Erythroblast (primary cell): Measurements from ENCODE around the gene FAM98B.

ENCODE experiments used
- DNase-seq, 2 experiments: peaks; one replicate each; lab custom pipeline; 2025; lab: John Stamatoyannopoulos, UW
- GATA1 ChIP-seq: IDR thresholded peaks from 2 replicates; pipeline ENCODE4 v1.6.1; 2011; ENCODE audit warnings: low read depth, mild to moderate bottlenecking, control low read depth, low read length, moderate library complexity
- POLR2A ChIP-seq: IDR thresholded peaks from 2 replicates; pipeline ENCODE4 v1.6.1; 2011; ENCODE audit warnings: mild to moderate bottlenecking, low read length

FAM98B gene

GRCh38 chr15:38440353-38441129 is 13.4 kb upstream of the FAM98B start:
- TF ChIP-seq GATA1 (no peak), POLR2A (no peak)
- DNase-seq: peak; percentile 67 to 82

DNA sequence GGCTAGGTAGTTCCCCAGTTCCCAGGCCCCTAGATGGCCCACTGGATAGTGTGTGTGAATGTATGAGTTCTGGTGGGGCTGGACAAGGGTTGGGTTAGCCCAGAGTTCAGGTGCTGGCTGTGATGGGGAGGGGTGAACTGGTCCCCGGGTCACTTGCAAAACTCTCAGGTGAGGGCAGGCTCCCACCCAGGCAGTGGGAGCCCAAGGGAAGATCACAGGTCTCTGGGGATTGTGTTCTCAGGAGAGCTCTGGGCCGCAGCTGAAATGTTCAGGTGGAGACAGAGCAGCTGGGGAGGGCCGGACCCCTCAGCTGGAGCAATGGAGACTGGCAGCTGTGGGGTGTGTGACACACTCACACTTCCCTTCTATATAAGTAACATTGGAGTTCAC is 12.8 kb upstream of the FAM98B start:
- TF ChIP-seq GATA1 (no peak), POLR2A (no peak)
- DNase-seq: no peak

DNA sequence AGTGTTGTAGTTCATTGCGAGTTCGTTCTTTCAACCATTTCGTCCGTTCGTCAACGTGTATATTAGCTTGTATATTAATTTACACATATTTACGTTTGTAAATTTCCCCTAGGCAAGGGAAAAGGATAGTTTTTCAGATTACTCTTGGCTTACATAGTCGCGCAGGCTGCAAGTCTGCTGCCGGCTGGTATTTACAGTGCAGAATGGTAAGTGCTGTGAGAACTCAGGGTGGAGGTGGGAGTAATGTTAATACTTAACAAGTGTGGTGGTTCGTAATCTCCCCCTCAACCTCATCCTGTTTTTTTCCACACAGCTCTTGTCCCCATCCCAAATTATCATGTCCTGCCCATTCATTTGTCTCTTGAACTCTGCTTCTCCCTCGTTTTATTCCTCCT is 766 bp downstream of the FAM98B start:
- DNase-seq: peak; percentile 59 to 69
- TF ChIP-seq POLR2A (no peak), GATA1 (no peak)

DNA sequence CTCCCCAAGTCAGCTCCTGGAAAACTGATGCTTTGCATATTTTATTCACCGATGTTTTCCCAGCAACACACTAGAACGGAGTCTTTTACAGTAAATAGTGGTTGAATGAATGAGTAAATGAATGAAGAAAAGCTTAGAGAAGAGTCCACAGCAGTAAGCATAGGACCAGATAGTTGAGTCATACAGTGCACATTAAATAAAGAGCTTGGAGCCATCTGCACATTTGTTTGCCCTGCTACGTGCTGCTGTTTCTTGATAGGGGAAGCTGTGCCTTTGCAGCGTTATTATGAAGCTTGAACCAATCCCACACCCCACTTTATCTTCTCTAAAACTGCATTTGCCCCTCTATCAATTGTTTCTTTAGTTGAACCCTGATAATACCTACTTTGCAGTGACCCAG is 1.2 kb downstream of the FAM98B start:
- DNase-seq: peak; percentile 71 to 88
- TF ChIP-seq GATA1 (no peak), POLR2A (no peak)

- TF ChIP-seq POLR2A (no peak), GATA1 (no peak)
- DNase-seq: no peak
These were observed 4.7 kb downstream of the FAM98B start for GRCh38 chr15:38458646-38459045.

DNA sequence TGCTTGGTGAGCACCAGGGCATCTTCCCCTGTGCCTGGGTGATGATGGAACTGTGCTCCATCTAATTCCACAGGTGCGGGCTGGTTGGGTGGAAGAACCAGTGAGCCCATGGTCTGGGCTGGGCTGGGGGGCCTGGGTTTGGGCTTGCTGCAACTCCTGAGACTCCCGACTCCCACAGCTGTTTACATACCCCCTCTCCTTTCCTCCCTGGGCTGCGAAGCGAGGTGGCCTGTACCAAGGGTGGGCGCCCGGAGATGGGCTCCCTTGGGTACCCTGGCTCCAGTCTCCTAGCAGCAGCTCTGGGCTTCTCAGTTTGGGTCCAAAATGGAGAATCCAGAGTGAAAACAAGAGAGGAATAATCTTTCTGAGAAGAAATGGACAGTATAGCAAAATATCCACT is 5.6 kb downstream of the FAM98B start:
- no peak for TF ChIP-seq POLR2A
- TF ChIP-seq GATA1: no peak
- DNase-seq: no peak

- no peak for DNase-seq
- no peak for TF ChIP-seq POLR2A
These were observed 6.6 kb downstream of the FAM98B start for GRCh38 chr15:38460543-38460942.

DNA sequence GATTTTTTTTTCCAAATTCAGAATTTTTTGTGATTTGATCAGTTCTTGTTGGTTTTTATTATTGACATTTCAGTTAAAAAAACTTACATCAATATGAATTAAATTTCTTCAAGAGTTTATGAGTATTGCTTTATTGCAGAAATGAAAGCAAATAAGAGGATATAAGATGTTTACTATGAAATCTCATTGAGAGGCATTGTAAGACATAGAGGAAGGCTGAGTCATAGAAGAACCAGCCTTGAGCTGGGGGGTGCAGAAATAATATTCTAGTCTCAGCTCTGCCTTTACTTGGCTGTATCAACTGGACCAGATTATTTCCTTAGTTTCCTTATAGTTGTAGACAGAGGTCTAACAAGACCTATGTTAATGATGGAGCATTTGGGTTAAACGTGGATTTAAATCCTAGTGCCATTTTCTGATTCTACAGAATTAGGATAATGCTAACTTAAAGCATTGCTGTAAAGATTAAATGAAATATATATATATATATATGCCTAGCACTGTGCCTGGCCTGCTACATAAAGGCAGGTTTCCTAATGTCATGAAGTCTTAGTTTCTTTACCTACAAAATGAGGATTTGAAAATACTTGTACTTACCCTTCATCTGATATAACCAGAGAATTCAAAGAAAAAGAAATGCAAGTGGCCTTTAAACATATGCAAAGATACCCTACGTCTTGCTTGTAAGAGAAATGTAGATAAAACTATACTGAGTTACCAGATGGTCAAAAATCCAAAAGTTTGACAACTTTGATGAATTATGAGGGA is 7.3 kb downstream of the FAM98B start:
- TF ChIP-seq GATA1 (no peak), POLR2A (no peak)
- no peak for DNase-seq

GRCh38 chr15:38463893-38464292 is 10.0 kb downstream of the FAM98B start:
- no peak for DNase-seq
- TF ChIP-seq GATA1: no peak
- TF ChIP-seq POLR2A: no peak

- no peak for DNase-seq
- TF ChIP-seq GATA1: no peak
- TF ChIP-seq POLR2A: no peak
These were observed 10.7 kb downstream of the FAM98B start for GRCh38 chr15:38464675-38465074.

DNA sequence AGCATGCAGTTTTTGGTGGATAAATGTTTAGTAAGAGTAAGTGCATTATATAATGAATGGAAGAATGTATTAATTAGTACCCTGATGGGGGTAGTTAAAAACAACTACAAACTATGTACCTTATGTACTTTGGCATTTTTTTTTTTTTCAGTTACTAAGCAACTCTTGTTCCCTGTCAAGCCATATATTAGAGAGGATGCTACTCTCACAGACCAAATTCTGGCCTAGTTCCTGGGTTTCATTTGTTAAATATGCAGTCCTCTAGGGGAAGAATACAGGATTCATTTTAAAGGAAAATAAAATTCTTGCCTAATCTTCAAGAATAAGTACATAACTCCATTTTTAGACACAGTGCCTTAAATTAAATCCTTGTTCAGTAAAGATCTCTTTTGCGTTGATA is 16.9 kb downstream of the FAM98B start:
- no peak for TF ChIP-seq POLR2A
- DNase-seq: no peak

DNA sequence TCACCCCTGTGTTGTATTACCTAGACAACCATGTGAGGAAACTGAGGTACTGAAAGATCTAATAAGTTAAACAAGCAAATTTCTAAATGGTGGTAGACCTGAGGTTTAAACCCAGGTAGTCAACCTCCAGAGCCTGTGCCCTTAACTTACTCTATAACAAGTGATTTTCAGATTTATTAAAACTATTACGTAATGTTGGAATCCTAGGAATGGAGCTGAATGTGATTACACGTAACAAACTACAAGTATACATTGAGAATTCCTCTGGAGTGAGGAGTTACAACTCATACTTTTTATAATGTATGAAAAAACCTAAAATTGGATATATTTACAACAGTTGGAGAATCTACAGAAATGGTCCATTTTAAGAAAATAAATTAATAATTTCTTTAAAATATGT is 18.0 kb downstream of the FAM98B start:
- TF ChIP-seq POLR2A (no peak), GATA1 (no peak)
- DNase-seq: no peak

DNA sequence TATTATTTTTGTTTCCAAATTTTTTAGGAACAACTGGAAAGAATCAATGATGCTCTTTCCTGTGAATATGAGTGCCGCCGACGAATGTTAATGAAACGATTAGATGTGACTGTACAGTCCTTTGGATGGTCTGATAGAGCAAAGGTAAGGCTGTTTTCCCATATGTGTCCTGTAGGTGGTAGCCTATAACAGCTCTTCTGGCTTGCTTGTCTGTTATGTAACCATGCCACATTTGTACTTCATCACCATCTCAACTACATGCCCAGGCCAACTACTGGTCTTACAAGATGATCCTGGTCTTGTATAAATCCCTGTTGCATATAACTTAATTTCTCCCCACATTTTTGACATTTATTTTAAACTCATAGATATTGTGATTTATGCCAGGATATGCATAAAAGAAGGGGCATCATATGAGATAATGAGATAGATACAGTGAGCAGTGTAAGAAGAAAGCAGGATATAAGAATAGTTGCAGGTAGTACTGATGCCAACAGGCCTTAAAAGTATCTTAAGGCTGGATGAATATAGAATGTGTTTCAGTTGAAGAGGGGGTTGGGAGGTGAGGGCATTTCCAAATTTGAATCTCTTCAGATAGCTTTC is 20.3 kb downstream of the FAM98B start:
- peak; percentile 62 to 67 for DNase-seq

GRCh38 chr15:38475361-38475760 is 21.4 kb downstream of the FAM98B start:
- no peak for TF ChIP-seq GATA1
- TF ChIP-seq POLR2A: no peak
- no peak for DNase-seq

More for the DNA sequence above, 20.3 kb downstream of the FAM98B start:
- TF ChIP-seq GATA1 (no peak), POLR2A (no peak)

- no peak for TF ChIP-seq GATA1
- no peak for TF ChIP-seq POLR2A
- DNase-seq: no peak
These were observed 22.2 kb downstream of the FAM98B start for GRCh38 chr15:38476120-38476519.
